Measurements from ENCODE around the gene KIF25.

Gene KIF25

GRCh38 chr6:168018664-168019063 is 21.2 kb downstream of the KIF25 start:
- no peak overlapping the region for H2AFZ ChIP-seq (ENCODE audit: low read depth, low read length)
- H3K27me3 ChIP-seq (ENCODE audit: insufficient read depth, low read length), result no peaks in the 10 kb centered on the region
- no peaks in the 10 kb centered on the region for H3K36me3 ChIP-seq (ENCODE audit: insufficient read depth, low read length)
- H3K4me3 ChIP-seq (ENCODE audit: low read length), result no peak overlapping the region
- H3K9me3 ChIP-seq (ENCODE audit: low read length), result peaks cover 5% of the 10 kb centered on the region
- H3K4me1 ChIP-seq (ENCODE audit: insufficient read depth, low read length), result no peaks in the 10 kb centered on the region

DNA sequence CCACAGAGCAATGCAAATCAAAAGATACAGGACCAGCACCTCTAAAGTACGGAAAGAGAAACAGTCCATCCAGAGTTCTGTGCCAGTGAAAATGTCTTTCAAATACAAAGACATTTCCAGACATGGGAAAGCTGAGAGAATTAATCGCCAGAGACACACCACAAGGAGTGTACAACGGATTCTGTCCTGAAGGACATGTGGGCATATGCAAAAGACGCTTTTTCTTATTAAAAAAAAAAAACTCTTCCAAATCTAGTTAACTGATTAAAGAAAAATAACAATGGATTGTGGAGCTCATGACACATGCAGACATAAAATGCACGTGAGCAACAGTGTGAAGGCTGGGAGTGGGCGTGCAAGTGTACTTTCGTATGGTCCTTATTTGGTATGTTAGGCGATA is 22.8 kb downstream of the KIF25 start:
- Histone ChIP-seq H3K27me3 (ENCODE audit: insufficient read depth, low read length) (no peaks in the 10 kb centered on the region), H3K36me3 (ENCODE audit: insufficient read depth, low read length) (no peaks in the 10 kb centered on the region), H3K4me3 (ENCODE audit: low read length) (no peak overlapping the region), H3K4me1 (ENCODE audit: insufficient read depth, low read length) (no peaks in the 10 kb centered on the region), H3K9me3 (ENCODE audit: low read length) (peaks cover 5% of the 10 kb centered on the region), H2AFZ (ENCODE audit: low read depth, low read length) (no peak overlapping the region)

DNA sequence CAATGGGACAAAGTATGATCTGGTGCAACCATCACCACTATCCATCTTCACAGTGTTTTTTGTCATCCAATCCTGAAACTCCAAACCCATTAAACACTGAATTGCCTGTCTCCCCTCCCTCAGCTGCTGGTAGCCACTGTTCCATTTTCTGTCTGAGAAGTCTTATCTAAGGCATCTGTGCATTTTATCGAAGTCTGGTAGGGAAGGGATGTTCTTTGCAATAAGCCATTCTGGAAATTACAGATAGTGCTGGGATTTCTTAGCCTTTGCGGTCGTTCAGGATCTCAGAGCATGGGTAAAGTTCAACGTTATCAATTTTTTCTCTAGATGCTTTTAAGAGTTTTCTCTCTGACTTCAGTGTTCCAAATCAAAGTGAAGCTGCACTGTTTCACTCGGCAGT is 24.1 kb downstream of the KIF25 start:
- no peaks in the 10 kb centered on the region for H3K36me3 ChIP-seq (ENCODE audit: insufficient read depth, low read length)
- H3K27me3 ChIP-seq (ENCODE audit: insufficient read depth, low read length), result no peaks in the 10 kb centered on the region
- H3K4me3 ChIP-seq (ENCODE audit: low read length), result no peak overlapping the region
- peaks cover 8% of the 10 kb centered on the region for H3K9me3 ChIP-seq (ENCODE audit: low read length)
- no peaks in the 10 kb centered on the region for H3K4me1 ChIP-seq (ENCODE audit: insufficient read depth, low read length)
- H2AFZ ChIP-seq (ENCODE audit: low read depth, low read length), result no peak overlapping the region

DNA sequence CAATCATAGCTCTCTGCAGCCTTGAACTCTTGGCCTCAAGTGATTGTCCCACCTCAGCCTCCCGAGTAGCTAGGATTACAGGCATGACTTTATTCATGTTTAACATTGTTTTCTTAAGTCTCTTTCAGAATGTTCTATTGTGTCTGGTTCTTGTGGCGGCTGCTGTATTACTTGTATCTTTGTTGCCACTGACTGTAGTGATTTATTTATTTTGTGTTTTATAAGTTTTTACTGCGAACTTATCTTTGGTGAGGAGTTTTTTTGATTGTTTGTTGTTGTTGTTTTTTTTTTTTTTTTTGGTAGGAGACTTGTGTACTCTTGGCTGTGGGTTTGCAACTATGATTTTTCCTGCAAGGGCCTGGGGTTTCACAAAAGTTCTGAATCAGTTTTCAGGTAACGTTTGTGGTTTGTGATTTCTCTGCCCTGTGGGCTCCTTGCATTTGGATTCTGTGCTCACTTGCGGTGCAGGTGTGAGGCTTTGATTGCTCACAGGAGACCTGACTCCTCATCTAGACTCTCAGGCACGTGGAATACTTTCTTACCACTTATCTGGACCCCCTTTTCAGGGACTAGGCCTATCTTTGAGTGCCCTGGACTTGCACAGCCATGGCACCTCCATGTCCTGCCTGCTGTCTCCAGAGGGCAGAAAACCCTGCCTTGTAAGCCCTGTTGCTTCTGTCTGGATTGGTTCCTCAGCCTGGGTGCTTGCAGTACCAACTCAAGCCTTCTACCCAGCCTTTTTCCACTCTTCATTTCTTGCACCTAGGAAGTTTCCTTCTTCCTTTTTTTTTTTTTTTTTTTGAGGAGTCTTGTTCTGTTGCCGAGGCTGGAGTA is 25.2 kb downstream of the KIF25 start:
- no peak overlapping the region for H2AFZ ChIP-seq (ENCODE audit: low read depth, low read length)
- H3K27me3 ChIP-seq (ENCODE audit: insufficient read depth, low read length), result no peaks in the 10 kb centered on the region
- H3K4me3 ChIP-seq (ENCODE audit: low read length), result no peak overlapping the region
- H3K9me3 ChIP-seq (ENCODE audit: low read length), result peaks cover 8% of the 10 kb centered on the region
- H3K4me1 ChIP-seq (ENCODE audit: insufficient read depth, low read length), result no peaks in the 10 kb centered on the region
- no peaks in the 10 kb centered on the region for H3K36me3 ChIP-seq (ENCODE audit: insufficient read depth, low read length)

DNA sequence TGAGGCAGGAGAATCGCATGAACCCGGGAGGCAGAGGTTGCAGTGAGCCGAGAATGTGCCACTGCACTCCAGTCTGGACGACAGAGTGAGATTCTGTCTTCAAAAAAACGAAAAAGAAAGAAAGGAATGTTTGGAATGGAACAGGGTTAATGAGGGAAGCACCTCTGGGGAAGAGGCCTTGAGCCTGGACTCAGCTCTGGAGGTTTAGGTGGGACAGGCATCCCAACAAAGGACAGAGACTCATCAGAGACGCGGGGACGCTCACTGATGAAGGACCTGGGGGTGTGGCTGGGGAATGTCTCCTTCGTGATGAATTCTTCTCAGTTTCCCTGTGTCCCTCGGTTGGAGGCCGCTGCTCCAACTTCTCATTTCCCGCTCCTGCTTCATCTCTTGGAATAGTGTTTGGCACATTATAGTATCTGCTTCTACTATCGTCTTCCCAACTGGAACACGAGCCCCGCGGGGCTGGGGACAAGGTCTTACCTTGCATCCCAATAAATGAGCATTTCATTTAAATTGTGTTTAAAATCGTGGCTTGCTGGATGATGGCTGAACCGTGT is 27.6 kb downstream of the KIF25 start:
- no peak overlapping the region for H3K4me3 ChIP-seq (ENCODE audit: low read length)
- H3K36me3 ChIP-seq (ENCODE audit: insufficient read depth, low read length), result no peaks in the 10 kb centered on the region
- H3K9me3 ChIP-seq (ENCODE audit: low read length), result peaks cover 3% of the 10 kb centered on the region
- H3K4me1 ChIP-seq (ENCODE audit: insufficient read depth, low read length), result no peaks in the 10 kb centered on the region
- H2AFZ ChIP-seq (ENCODE audit: low read depth, low read length), result no peak overlapping the region
- H3K27me3 ChIP-seq (ENCODE audit: insufficient read depth, low read length), result no peaks in the 10 kb centered on the region

DNA sequence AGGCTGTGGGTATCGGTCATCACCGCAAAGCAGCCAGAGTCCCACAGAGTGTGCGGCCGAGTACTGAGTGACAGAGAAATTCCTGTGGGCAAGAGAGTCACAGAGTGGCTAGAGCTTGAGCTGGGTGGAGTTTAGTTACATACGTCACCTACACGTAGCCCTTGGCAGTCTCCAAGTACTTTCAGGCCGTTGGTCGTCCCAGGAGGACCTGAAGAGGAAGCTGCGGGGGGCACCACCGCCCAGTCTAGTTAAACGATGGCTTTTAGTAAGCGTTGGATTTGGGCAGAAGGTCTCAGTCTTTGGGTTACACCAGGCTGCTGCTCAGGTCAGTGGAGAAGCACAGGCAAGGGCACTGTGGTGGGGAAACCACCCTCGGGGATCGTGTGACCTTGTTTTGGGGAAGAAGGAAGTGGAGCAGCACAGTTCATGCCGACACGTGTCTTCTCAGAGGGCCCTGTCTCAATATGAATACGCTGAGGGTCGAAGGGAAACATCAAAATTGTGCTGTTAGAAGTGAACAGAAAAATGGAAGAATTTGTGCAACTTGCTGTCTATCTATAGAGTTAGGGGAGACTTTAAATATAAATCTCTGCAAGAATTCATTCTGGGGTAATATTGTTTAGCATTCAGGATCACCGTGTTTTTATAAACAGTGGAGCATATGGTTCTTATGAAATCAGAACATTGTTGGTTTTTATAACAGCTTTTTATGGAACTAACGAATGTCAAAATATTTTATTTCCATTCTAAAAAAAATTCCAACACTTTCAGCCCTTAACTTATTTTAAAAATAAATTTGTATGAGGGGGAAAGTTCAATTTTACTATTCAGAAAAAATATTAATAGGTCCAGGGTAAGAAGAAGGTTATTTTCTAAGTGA is 28.6 kb downstream of the KIF25 start:
- Histone ChIP-seq H3K4me1 (ENCODE audit: insufficient read depth, low read length) (peaks cover 4% of the 10 kb centered on the region), H3K9me3 (ENCODE audit: low read length) (peaks cover 3% of the 10 kb centered on the region), H3K36me3 (ENCODE audit: insufficient read depth, low read length) (no peaks in the 10 kb centered on the region), H3K27me3 (ENCODE audit: insufficient read depth, low read length) (no peaks in the 10 kb centered on the region), H2AFZ (ENCODE audit: low read depth, low read length) (no peak overlapping the region), H3K4me3 (ENCODE audit: low read length) (no peak overlapping the region)

GRCh38 chr6:168026925-168027324 is 29.5 kb downstream of the KIF25 start:
- H3K4me3 ChIP-seq (ENCODE audit: low read length), result no peak overlapping the region

DNA sequence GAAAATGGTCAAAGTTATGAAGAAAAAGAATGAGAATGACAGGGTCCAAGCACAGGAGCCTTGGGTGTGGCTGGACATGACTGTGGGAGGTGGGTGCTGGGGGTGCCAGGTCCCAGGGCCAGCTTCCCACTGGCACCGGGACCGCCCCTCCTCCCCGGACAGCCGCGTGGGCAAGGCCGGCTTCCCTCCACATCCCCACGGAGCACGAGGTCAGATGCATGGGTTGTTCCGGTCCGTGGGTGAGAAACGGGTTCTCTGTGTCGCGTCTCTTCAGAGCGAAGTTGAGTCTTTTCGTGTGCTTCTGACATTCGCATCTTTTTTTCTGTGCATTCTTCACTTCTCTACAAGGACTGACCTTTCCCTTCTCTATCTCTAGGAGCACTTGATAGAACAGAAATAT is 30.1 kb downstream of the KIF25 start:
- H3K4me3 ChIP-seq (ENCODE audit: low read length), result no peak overlapping the region
- H3K36me3 ChIP-seq (ENCODE audit: insufficient read depth, low read length), result no peaks in the 10 kb centered on the region
- peaks cover 17% of the 10 kb centered on the region for H3K4me1 ChIP-seq (ENCODE audit: insufficient read depth, low read length)
- H3K9me3 ChIP-seq (ENCODE audit: low read length), result peaks cover 3% of the 10 kb centered on the region
- no peak overlapping the region for H2AFZ ChIP-seq (ENCODE audit: low read depth, low read length)
- no peaks in the 10 kb centered on the region for H3K27me3 ChIP-seq (ENCODE audit: insufficient read depth, low read length)

More at GRCh38 chr6:168026925-168027324, 29.5 kb downstream of the KIF25 start:
- Histone ChIP-seq H3K4me1 (ENCODE audit: insufficient read depth, low read length) (peaks cover 11% of the 10 kb centered on the region), H2AFZ (ENCODE audit: low read depth, low read length) (no peak overlapping the region), H3K27me3 (ENCODE audit: insufficient read depth, low read length) (no peaks in the 10 kb centered on the region), H3K36me3 (ENCODE audit: insufficient read depth, low read length) (no peaks in the 10 kb centered on the region), H3K9me3 (ENCODE audit: low read length) (peaks cover 3% of the 10 kb centered on the region)

DNA sequence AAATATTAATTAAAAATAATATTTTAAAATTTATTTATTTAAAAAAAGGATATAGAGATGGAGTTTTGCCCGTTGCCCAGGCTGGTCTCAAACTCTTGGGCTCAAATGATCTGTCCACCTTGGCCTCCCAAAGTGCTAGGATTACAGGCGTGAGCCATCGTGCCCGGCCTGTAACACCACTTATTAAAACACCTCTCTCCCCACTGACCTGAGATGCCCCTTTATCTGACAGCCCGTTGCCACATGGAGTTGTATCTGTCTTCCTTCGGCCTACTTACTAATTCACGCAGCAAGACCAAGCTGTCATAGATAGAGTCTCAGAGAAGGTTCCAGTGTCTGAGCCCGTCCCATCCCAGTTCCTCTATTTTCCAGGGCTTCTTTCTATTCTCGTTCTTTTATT is 30.7 kb downstream of the KIF25 start:
- Histone ChIP-seq H2AFZ (ENCODE audit: low read depth, low read length) (no peak overlapping the region), H3K4me3 (ENCODE audit: low read length) (no peak overlapping the region), H3K27me3 (ENCODE audit: insufficient read depth, low read length) (no peaks in the 10 kb centered on the region), H3K4me1 (ENCODE audit: insufficient read depth, low read length) (peaks cover 21% of the 10 kb centered on the region), H3K36me3 (ENCODE audit: insufficient read depth, low read length) (no peaks in the 10 kb centered on the region), H3K9me3 (ENCODE audit: low read length) (peaks cover 3% of the 10 kb centered on the region)

GRCh38 chr6:168029459-168030217 is 32.2 kb downstream of the KIF25 start:
- peaks cover 3% of the 10 kb centered on the region for H3K9me3 ChIP-seq (ENCODE audit: low read length)
- H3K27me3 ChIP-seq (ENCODE audit: insufficient read depth, low read length), result no peaks in the 10 kb centered on the region
- H3K36me3 ChIP-seq (ENCODE audit: insufficient read depth, low read length), result no peaks in the 10 kb centered on the region
- no peak overlapping the region for H3K4me3 ChIP-seq (ENCODE audit: low read length)
- peaks cover 21% of the 10 kb centered on the region for H3K4me1 ChIP-seq (ENCODE audit: insufficient read depth, low read length)
- H2AFZ ChIP-seq (ENCODE audit: low read depth, low read length), result no peak overlapping the region

- Histone ChIP-seq H3K36me3 (ENCODE audit: insufficient read depth, low read length) (no peaks in the 10 kb centered on the region), H3K4me1 (ENCODE audit: insufficient read depth, low read length) (peaks cover 21% of the 10 kb centered on the region), H2AFZ (ENCODE audit: low read depth, low read length) (no peak overlapping the region), H3K27me3 (ENCODE audit: insufficient read depth, low read length) (no peaks in the 10 kb centered on the region), H3K4me3 (ENCODE audit: low read length) (no peak overlapping the region), H3K9me3 (ENCODE audit: low read length) (peaks cover 5% of the 10 kb centered on the region)
These were observed 32.8 kb downstream of the KIF25 start for GRCh38 chr6:168030218-168030746.

DNA sequence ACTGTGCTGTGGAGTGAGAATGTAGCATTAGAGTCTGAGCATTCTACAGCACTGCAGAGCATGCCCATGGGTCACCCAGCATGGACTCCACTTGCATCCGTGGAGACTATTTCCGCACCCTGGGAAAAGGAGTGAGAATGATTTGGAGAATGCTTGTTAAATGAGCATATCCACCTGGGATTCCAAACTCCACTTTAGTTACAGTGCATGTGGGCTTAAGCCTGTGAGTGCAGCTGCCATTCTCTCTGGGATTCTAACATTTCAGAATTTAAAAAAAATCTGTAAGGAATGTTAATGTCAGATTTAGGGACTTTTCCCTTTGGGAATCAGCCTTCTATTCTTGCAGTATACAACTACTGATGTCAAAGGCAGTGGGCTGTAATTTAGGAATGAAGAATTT is 33.4 kb downstream of the KIF25 start:
- H2AFZ ChIP-seq (ENCODE audit: low read depth, low read length), result no peak overlapping the region

More for the DNA sequence above, 33.4 kb downstream of the KIF25 start:
- no peaks in the 10 kb centered on the region for H3K36me3 ChIP-seq (ENCODE audit: insufficient read depth, low read length)
- H3K4me3 ChIP-seq (ENCODE audit: low read length), result no peak overlapping the region
- peaks cover 7% of the 10 kb centered on the region for H3K9me3 ChIP-seq (ENCODE audit: low read length)
- peaks cover 21% of the 10 kb centered on the region for H3K4me1 ChIP-seq (ENCODE audit: insufficient read depth, low read length)
- no peaks in the 10 kb centered on the region for H3K27me3 ChIP-seq (ENCODE audit: insufficient read depth, low read length)
